HepG2 (cell line): ENCODE measurements around the gene MASTL. TPM values are rescaled to one million over a fixed set of nuclear protein-coding genes. Genes with fewer than 3 reads are reported as not detected.

Experiments used
- ATAC-seq: fragments of 200-7000 bp; cut with Tn5 transposase; 3 replicates; pipeline ENCODE4 v1.9.1; 2020; ENCODE audit warnings: mild to moderate bottlenecking, moderate library complexity
- BruUV-seq: library from RNA; stranded (reverse); fragments of 400-500 nt; replicated peaks from 2 replicates; lab custom pipeline; 2021; lab: Mats Ljungman, UMichigan
- CTCF ChIA-PET: fragments of 300-600 bp; formaldehyde crosslinking; extraction: SDS; loops from one replicate; lab custom pipeline; 2021; ENCODE audit warnings: low total read pairs, inconsistent platforms, low intra/inter-chr PET ratio; lab: Yijun Ruan, JAX
- POLR2A ChIA-PET: fragments of 350-600 bp; sonication (Branson Sonifier 250); formaldehyde crosslinking; loops from one replicate; lab custom pipeline; 2020; ENCODE audit warnings: antibody characterized with exemption, inconsistent platforms; lab: Yijun Ruan, JAX
- DNase-seq: peaks from one replicate; pipeline ENCODE4 v3.0.0-alpha.2; 2015; ENCODE audit warnings: low spot score
- FAIRE-seq: peaks from 3 replicates; lab custom pipeline; 2011; peaks lifted over from hg19 to GRCh38; lab: Jason Lieb, UNC
- H2AFZ ChIP-seq: one replicate; pipeline ENCODE4 v1.6.1; 2011; ENCODE audit warnings: low read length, inconsistent platforms
- H3K27ac ChIP-seq: fragments of 300-600 bp; 3 replicates; pipeline ENCODE4 v1.8.0; 2011; ENCODE audit warnings: mixed run types, mild to moderate bottlenecking, mixed read lengths, low read length, inconsistent platforms; ENCODE audit not compliant: insufficient read depth; ENCODE audit errors: extremely low read length
- H3K27me3 ChIP-seq, 2 experiments: fragments of 200-600 bp in 1 of 2; 2 replicates in 1 of 2; 3 replicates in 1 of 2; pipeline versions ENCODE4 v1.6.0 to v1.8.0; 2011; ENCODE audit warnings: low read length in 2 of 2, mild to moderate bottlenecking in 2 of 2, moderate library complexity in 2 of 2, inconsistent platforms in 1 of 2; ENCODE audit not compliant: insufficient read depth in 2 of 2, control insufficient read depth in 1 of 2
- H3K36me3 ChIP-seq, 2 experiments: fragments of 200-600 bp in 1 of 2; replicated peaks in 1 of 2; 2 replicates in 1 of 2; 3 replicates in 1 of 2; pipeline versions ENCODE4 v1.5.1 to v1.8.0; 2011; ENCODE audit warnings: low read length in 2 of 2, inconsistent platforms in 1 of 2; ENCODE audit not compliant: insufficient read depth in 2 of 2, control insufficient read depth in 1 of 2
- H3K4me1 ChIP-seq: 2 replicates; pipeline ENCODE4 v1.5.1; 2012; ENCODE audit warnings: low read length, inconsistent platforms; ENCODE audit not compliant: insufficient read depth
- H3K4me2 ChIP-seq: 2 replicates; pipeline ENCODE4 v1.6.0; 2011; ENCODE audit warnings: low read depth, low read length, inconsistent platforms
- H3K4me3 ChIP-seq, 3 experiments: fragments of 200-600 bp in 1 of 3; sonication (generic), shearing (Covaris generic) in 1 of 3; replicated peaks in 1 of 3; 2 replicates each; pipeline ENCODE4 v1.5.1; 2011 to 2016; ENCODE audit warnings: low read length in 3 of 3, inconsistent platforms in 2 of 3, low read depth in 2 of 3, mild to moderate bottlenecking in 2 of 3, control low read depth in 1 of 3, mixed read lengths in 1 of 3; ENCODE audit not compliant: insufficient read depth in 1 of 3
- H3K79me2 ChIP-seq: one replicate; pipeline ENCODE4 v1.6.1; 2011; ENCODE audit warnings: low read length, inconsistent platforms; ENCODE audit not compliant: insufficient read depth
- H3K9ac ChIP-seq: 2 replicates; pipeline ENCODE4 v1.6.0; 2011; ENCODE audit warnings: mild to moderate bottlenecking, low read depth, low read length, inconsistent platforms; ENCODE audit not compliant: insufficient read depth
- H3K9me3 ChIP-seq: 2 replicates; pipeline ENCODE4 v1.5.1; 2012; ENCODE audit warnings: mild to moderate bottlenecking, low read length
- H4K20me1 ChIP-seq: 2 replicates; pipeline ENCODE4 v1.6.0; 2011; ENCODE audit warnings: inconsistent platforms, mild to moderate bottlenecking, low read length, moderate library complexity; ENCODE audit not compliant: insufficient read depth
- ADNP ChIP-seq: sonication (generic); formaldehyde crosslinking; IDR thresholded peaks from 2 replicates; pipeline ENCODE4 v1.4.0; 2020; ENCODE audit warnings: missing genetic modification reagents
- CCAR2 ChIP-seq: fragments of 200-400 bp; formaldehyde crosslinking; optimal IDR thresholded peaks from 2 replicates; pipeline ENCODE3; 2018; ENCODE audit warnings: low read depth, mild to moderate bottlenecking, low read length, moderate library complexity
- DMAP1 ChIP-seq: IDR thresholded peaks from 2 replicates; pipeline ENCODE4 v1.6.1; 2016
- JUND ChIP-seq: sonication (generic); formaldehyde crosslinking; IDR thresholded peaks from 2 replicates; pipeline ENCODE4 v1.8.0; 2022; ENCODE audit warnings: mild to moderate bottlenecking, missing genetic modification reagents
- NFE2 ChIP-seq: sonication (generic); formaldehyde crosslinking; IDR thresholded peaks from 2 replicates; pipeline ENCODE4 v1.4.0; 2020; ENCODE audit warnings: missing genetic modification reagents
- RAD21 ChIP-seq: fragments of 450-650 bp; formaldehyde crosslinking; IDR thresholded peaks from 2 replicates; pipeline ENCODE4 v1.5.0; 2020; ENCODE audit warnings: mild to moderate bottlenecking
- RFX5 ChIP-seq: IDR thresholded peaks from 2 replicates; pipeline ENCODE4 v1.6.1; 2011; ENCODE audit warnings: low read depth, low read length, improper control_type of control experiment
- SAP130 ChIP-seq: IDR thresholded peaks from 2 replicates; pipeline ENCODE4 v1.6.1; 2016; ENCODE audit warnings: low read depth
- SOX13 ChIP-seq, 3 experiments: fragments of 450-650 bp in 1 of 3; sonication (generic) in 1 of 3; formaldehyde crosslinking in 1 of 3; IDR thresholded peaks in 2 of 3; conservative IDR thresholded peaks in 1 of 3; 2 replicates each; pipeline versions ENCODE4 v1.5.0 to v1.6.1; 2016 to 2020; ENCODE audit warnings: antibody characterized with exemption in 1 of 3, mild to moderate bottlenecking in 1 of 3, missing compliant biosample characterization in 1 of 3, missing genetic modification reagents in 1 of 3, moderate library complexity in 1 of 3
- ZFP91 ChIP-seq: sonication (generic); formaldehyde crosslinking; IDR thresholded peaks from 2 replicates; pipeline ENCODE4 v1.9.0; 2022; ENCODE audit warnings: missing genetic modification reagents, mild to moderate bottlenecking, borderline replicate concordance
- ZNF432 ChIP-seq: sonication (generic); formaldehyde crosslinking; IDR thresholded peaks from 2 replicates; pipeline ENCODE4 v1.5.0; 2020; ENCODE audit warnings: missing genetic modification reagents, mild to moderate bottlenecking, borderline replicate concordance
- ZNF543 ChIP-seq: sonication (generic); formaldehyde crosslinking; IDR thresholded peaks from 2 replicates; pipeline ENCODE4 v1.4.0; 2020; ENCODE audit warnings: mild to moderate bottlenecking, missing genetic modification reagents
- ZNF598 ChIP-seq: sonication (generic); formaldehyde crosslinking; IDR thresholded peaks from 2 replicates; pipeline ENCODE4 v1.5.1; 2020; ENCODE audit warnings: mild to moderate bottlenecking, missing genetic modification reagents, borderline replicate concordance
- ZNF674 ChIP-seq: sonication (generic); formaldehyde crosslinking; IDR thresholded peaks from 2 replicates; pipeline ENCODE4 v1.5.0; 2020; ENCODE audit warnings: low read depth, mild to moderate bottlenecking, missing genetic modification reagents
- ZSCAN20 ChIP-seq: sonication (generic); formaldehyde crosslinking; IDR thresholded peaks from 2 replicates; pipeline ENCODE4 v1.4.0; 2020; ENCODE audit warnings: missing genetic modification reagents, mild to moderate bottlenecking, borderline replicate concordance
- WGBS: methylation state at CpG from one replicate; pipeline ENCODE4 v1.1.6; 2017; ENCODE audit warnings: low lambda C conversion rate; 5-methylcytosine and 5-hydroxymethylcytosine counted together
- in situ Hi-C: cut with HindIII; loops from 2 replicates; pipeline ENCODE4 v1.10.0; 2017; ENCODE audit warnings: low pct_unique_long_range_greater_than_20kb; ENCODE audit not compliant: extremely low pct_ligation_motif_present
- intact Hi-C: fragments of 100-400 bp; cut with micrococcal nuclease; formaldehyde crosslinking; loops from one replicate; pipeline ENCODE4 v1.10.0; 2022; ENCODE audit not compliant: unreplicated experiment
- polyA plus RNA-seq, 8 experiments: library from polyadenylated mRNA; depleted of rRNA in 3 of 8; stranded (reverse) in 7 of 8; unstranded in 1 of 8; fragments of >200 nt; fragmentation: Illumina TruSeq in 4 of 8; extraction: Trizol in 4 of 8; gene quantifications; 2 replicates each; pipeline versions ENCODE4 v1.2.1 to v1.2.3, GENCODE V29; 2011 to 2016; ENCODE audit warnings: low read depth in 4 of 8, missing spikeins in 1 of 8, mixed read lengths in 1 of 8; ENCODE audit not compliant: insufficient read depth in 1 of 8
- total RNA-seq, 5 experiments: library from RNA; depleted of rRNA; stranded (reverse); fragments of >200 nt; fragmentation: Illumina TruSeq; extraction: Trizol; gene quantifications; 2 replicates each; pipeline ENCODE4 v1.2.3, GENCODE V29; 2016; ENCODE audit warnings: low read depth in 1 of 5
- TF ChIP-seq, protein P1 (sequence below): sonication (generic); formaldehyde crosslinking; IDR thresholded peaks from 2 replicates; pipeline ENCODE4 v1.8.0; 2022; ENCODE audit warnings: missing genetic modification reagents, mild to moderate bottlenecking, moderate library complexity, borderline replicate concordance
- TF ChIP-seq, protein P2 (sequence below): sonication (generic); formaldehyde crosslinking; IDR thresholded peaks from 2 replicates; pipeline ENCODE4 v1.9.0; 2021; ENCODE audit warnings: missing genetic modification reagents, borderline replicate concordance

The MASTL gene
- total and polyA plus RNA-seq, 2 of the 13 experiments (the other 11 are each of a cell fraction or from before 2014, with no cell fraction given), result 6.0 to 18.0 TPM

DNA sequence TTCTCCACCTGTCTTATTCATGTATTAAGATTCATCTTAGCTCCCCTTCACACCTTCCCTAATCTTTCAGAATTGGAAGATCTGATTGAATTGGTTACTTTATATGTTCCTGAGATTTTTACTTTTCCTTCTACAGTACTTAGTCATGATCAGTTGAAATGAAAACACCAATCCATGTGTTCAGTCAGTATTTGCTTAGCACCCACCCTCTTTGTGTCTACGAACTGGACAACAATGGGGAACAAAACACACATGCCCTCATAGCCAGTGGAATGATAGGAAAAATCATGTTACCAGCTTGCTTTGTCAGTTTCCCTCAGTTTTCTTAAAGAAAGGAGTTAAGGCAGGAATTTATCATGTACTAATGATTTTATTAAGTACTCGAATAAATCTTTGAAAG is 2.0 kb downstream of the MASTL start:
- Histone ChIP-seq H2AFZ (no peak overlapping the region), H3K9me3 (no peaks in the 10 kb centered on the region), H3K36me3 (peaks cover 3 to 25% of the 10 kb centered on the region in 2 experiments; a peak in 2 of 5 replicates), H4K20me1 (peaks cover 10% of the 10 kb centered on the region), H3K79me2 (peaks cover 52% of the 10 kb centered on the region), H3K27ac (peak overlapping the region; percentile 21), H3K4me2 (peak overlapping the region; percentile 98), H3K4me3 (peak overlapping the region in 2 of 3 experiments; percentile 6 to 94; a peak in 2 of 6 replicates), H3K9ac (peak overlapping the region; percentile 99; the same call in 1 of the 2 replicates), H3K27me3 (no peaks in the 10 kb centered on the region; a peak in 1 of 5 replicates), H3K4me1 (peaks cover 31% of the 10 kb centered on the region)
- peak; percentile 34 for DNase-seq
- in situ Hi-C loops (no loop called here), intact Hi-C loops (loop anchor here (10.0 kb wide), 1 partner anchor 462 kb away; the partner anchor contains the start of gene PDSS1)
- ChIA-PET POLR2A (no interaction called here), CTCF (no interaction called here)
- 55% methylated on average over 2 of the region's 2 CpGs for WGBS
- no peak for ATAC-seq
- FAIRE-seq, result no peak
- no TSS peak for BruUV-seq
- peak; percentile 60 for TF ChIP-seq SAP130 (CRISPR knock-in tag)
- no peak for TF ChIP-seq ZFP91 (CRISPR knock-in tag)
- no peak for TF ChIP-seq RFX5
- no peak for TF ChIP-seq ZNF432 (CRISPR knock-in tag)
- no peak for TF ChIP-seq CCAR2
- no peak for TF ChIP-seq ZSCAN20
- TF ChIP-seq ZNF598, result no peak
- no peak for TF ChIP-seq ZNF543 (CRISPR knock-in tag)
- TF ChIP-seq, protein P1, sequence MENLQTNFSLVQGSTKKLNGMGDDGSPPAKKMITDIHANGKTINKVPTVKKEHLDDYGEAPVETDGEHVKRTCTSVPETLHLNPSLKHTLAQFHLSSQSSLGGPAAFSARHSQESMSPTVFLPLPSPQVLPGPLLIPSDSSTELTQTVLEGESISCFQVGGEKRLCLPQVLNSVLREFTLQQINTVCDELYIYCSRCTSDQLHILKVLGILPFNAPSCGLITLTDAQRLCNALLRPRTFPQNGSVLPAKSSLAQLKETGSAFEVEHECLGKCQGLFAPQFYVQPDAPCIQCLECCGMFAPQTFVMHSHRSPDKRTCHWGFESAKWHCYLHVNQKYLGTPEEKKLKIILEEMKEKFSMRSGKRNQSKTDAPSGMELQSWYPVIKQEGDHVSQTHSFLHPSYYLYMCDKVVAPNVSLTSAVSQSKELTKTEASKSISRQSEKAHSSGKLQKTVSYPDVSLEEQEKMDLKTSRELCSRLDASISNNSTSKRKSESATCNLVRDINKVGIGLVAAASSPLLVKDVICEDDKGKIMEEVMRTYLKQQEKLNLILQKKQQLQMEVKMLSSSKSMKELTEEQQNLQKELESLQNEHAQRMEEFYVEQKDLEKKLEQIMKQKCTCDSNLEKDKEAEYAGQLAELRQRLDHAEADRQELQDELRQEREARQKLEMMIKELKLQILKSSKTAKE, result no peak
- no peak for TF ChIP-seq JUND
- no peak for TF ChIP-seq RAD21 (CRISPR knock-in tag)
- no peak for TF ChIP-seq DMAP1 (CRISPR knock-in tag)
- TF ChIP-seq ADNP (CRISPR knock-in tag), result no peak
- TF ChIP-seq SOX13 (IDR thresholded peaks at IDR 0.05), result no peak
- TF ChIP-seq SOX13 (CRISPR knock-in tag; conservative IDR thresholded peaks at IDR 0.05 in 1 of 2, IDR thresholded peaks at IDR 0.05 in 1 of 2), result peak in 1 of 2 experiments; percentile 75; a peak in 2 of 4 replicates
- TF ChIP-seq ZNF674 (CRISPR knock-in tag), result no peak
- TF ChIP-seq NFE2 (CRISPR knock-in tag), result no peak
- TF ChIP-seq, protein P2, sequence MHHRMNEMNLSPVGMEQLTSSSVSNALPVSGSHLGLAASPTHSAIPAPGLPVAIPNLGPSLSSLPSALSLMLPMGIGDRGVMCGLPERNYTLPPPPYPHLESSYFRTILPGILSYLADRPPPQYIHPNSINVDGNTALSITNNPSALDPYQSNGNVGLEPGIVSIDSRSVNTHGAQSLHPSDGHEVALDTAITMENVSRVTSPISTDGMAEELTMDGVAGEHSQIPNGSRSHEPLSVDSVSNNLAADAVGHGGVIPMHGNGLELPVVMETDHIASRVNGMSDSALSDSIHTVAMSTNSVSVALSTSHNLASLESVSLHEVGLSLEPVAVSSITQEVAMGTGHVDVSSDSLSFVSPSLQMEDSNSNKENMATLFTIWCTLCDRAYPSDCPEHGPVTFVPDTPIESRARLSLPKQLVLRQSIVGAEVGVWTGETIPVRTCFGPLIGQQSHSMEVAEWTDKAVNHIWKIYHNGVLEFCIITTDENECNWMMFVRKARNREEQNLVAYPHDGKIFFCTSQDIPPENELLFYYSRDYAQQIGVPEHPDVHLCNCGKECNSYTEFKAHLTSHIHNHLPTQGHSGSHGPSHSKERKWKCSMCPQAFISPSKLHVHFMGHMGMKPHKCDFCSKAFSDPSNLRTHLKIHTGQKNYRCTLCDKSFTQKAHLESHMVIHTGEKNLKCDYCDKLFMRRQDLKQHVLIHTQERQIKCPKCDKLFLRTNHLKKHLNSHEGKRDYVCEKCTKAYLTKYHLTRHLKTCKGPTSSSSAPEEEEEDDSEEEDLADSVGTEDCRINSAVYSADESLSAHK (CRISPR knock-in tag), result no peak
